Measurements from ENCODE around the gene SCIN. TPM values are rescaled to one million over a fixed set of nuclear protein-coding genes. Genes with fewer than 3 reads are reported as not detected.
"Not testable (repeated sequence)": the region's sequence is repeated elsewhere in the genome, so short reads cannot be mapped to it uniquely, and the experiment has no call there.

SCIN gene
- polyA plus RNA-seq, 1 donor (not counting 4 experiments of a cell fraction or from before 2014, with no cell fraction given) = not detected

- Histone ChIP-seq H3K9me3 (ENCODE audit: control insufficient read depth, low read depth, low read length) (no peaks in the 10 kb centered on the region), H3K27ac (ENCODE audit: control insufficient read depth, insufficient read depth, low read length) (no peak overlapping the region), H3K36me3 (ENCODE audit: control insufficient read depth in 2 of 2, extremely low read depth in 1 of 2, insufficient read depth in 2 of 2, low read length in 2 of 2) (no peaks in the 10 kb centered on the region), H2AFZ (ENCODE audit: control insufficient read depth, low read length) (no peak overlapping the region), H3K9ac (ENCODE audit: control insufficient read depth, extremely low read depth, insufficient read depth, low read length) (no peak overlapping the region), H3K4me2 (ENCODE audit: control insufficient read depth, extremely low read depth, insufficient read depth, low read depth, low read length) (no peak overlapping the region), H3K9me1 (ENCODE audit: control insufficient read depth, extremely low read depth, insufficient read depth, low read length) (no peaks in the 10 kb centered on the region), H3K27me3 (ENCODE audit: control insufficient read depth, extremely low read depth, insufficient read depth, low read length) (no peaks in the 10 kb centered on the region), H3K4me1 (ENCODE audit: control insufficient read depth, extremely low read depth, insufficient read depth, low read length) (peaks cover 5% of the 10 kb centered on the region), H3K79me2 (ENCODE audit: control insufficient read depth, insufficient read depth, low read length) (no peaks in the 10 kb centered on the region), H4K20me1 (ENCODE audit: control insufficient read depth, extremely low read depth, insufficient read depth, low read length) (no peaks in the 10 kb centered on the region), H3K4me3 (ENCODE audit: control insufficient read depth in 2 of 3, extremely low read depth in 1 of 3, insufficient read depth in 2 of 3, low read depth in 1 of 3, low read length in 3 of 3) (no peak overlapping the region)
- FAIRE-seq = no peak
- dilution Hi-C loops (cut with MboI; ENCODE audit: extremely low pct_ligation_motif_present, low sequenced_read_pairs) = no loop called here
- no peak for DNase-seq (ENCODE audit: low read depth, low spot score)
- TF ChIP-seq EZH2 (IDR thresholded peaks at IDR 0.05; ENCODE audit: low read length) = no peak
These were observed 16.2 kb upstream of the SCIN start for GRCh38 chr7:12554351-12554750.

GRCh38 chr7:12554872-12555271, 15.6 kb upstream of the SCIN start:
- Histone ChIP-seq H3K4me3 (ENCODE audit: control insufficient read depth in 2 of 3, extremely low read depth in 1 of 3, insufficient read depth in 2 of 3, low read depth in 1 of 3, low read length in 3 of 3) (no peak overlapping the region), H3K4me2 (ENCODE audit: control insufficient read depth, extremely low read depth, insufficient read depth, low read depth, low read length) (no peak overlapping the region), H3K9me3 (ENCODE audit: control insufficient read depth, low read depth, low read length) (no peaks in the 10 kb centered on the region), H3K4me1 (ENCODE audit: control insufficient read depth, extremely low read depth, insufficient read depth, low read length) (peaks cover 5% of the 10 kb centered on the region), H3K27me3 (ENCODE audit: control insufficient read depth, extremely low read depth, insufficient read depth, low read length) (no peaks in the 10 kb centered on the region), H3K79me2 (ENCODE audit: control insufficient read depth, insufficient read depth, low read length) (no peaks in the 10 kb centered on the region), H3K9ac (ENCODE audit: control insufficient read depth, extremely low read depth, insufficient read depth, low read length) (no peak overlapping the region), H4K20me1 (ENCODE audit: control insufficient read depth, extremely low read depth, insufficient read depth, low read length) (no peaks in the 10 kb centered on the region), H2AFZ (ENCODE audit: control insufficient read depth, low read length) (no peak overlapping the region), H3K27ac (ENCODE audit: control insufficient read depth, insufficient read depth, low read length) (no peak overlapping the region), H3K36me3 (ENCODE audit: control insufficient read depth in 2 of 2, extremely low read depth in 1 of 2, insufficient read depth in 2 of 2, low read length in 2 of 2) (no peaks in the 10 kb centered on the region), H3K9me1 (ENCODE audit: control insufficient read depth, extremely low read depth, insufficient read depth, low read length) (no peaks in the 10 kb centered on the region)
- no peak for TF ChIP-seq CTCF (optimal IDR thresholded peaks at IDR 0.05 in 1 of 3, IDR thresholded peaks at IDR 0.05 in 1 of 3, conservative IDR thresholded peaks at IDR 0.05 in 1 of 3; ENCODE audit: extremely low read depth in 1 of 3, insufficient read depth in 2 of 3, low read length in 3 of 3)
- no peak for TF ChIP-seq EZH2 (IDR thresholded peaks at IDR 0.05; ENCODE audit: low read length)
- no peak for FAIRE-seq
- dilution Hi-C loops (cut with MboI; ENCODE audit: extremely low pct_ligation_motif_present, low sequenced_read_pairs) = no loop called here
- no peak for DNase-seq (ENCODE audit: low read depth, low spot score)

GRCh38 chr7:12555695-12556094, 14.8 kb upstream of the SCIN start:
- DNase-seq (ENCODE audit: low read depth, low spot score); H3K27ac ChIP-seq (ENCODE audit: control insufficient read depth, insufficient read depth, low read length); H4K20me1 ChIP-seq (ENCODE audit: control insufficient read depth, extremely low read depth, insufficient read depth, low read length); H2AFZ ChIP-seq (ENCODE audit: control insufficient read depth, low read length); H3K79me2 ChIP-seq (ENCODE audit: control insufficient read depth, insufficient read depth, low read length); H3K4me2 ChIP-seq (ENCODE audit: control insufficient read depth, extremely low read depth, insufficient read depth, low read depth, low read length); H3K4me3 ChIP-seq (ENCODE audit: control insufficient read depth in 2 of 3, extremely low read depth in 1 of 3, insufficient read depth in 2 of 3, low read depth in 1 of 3, low read length in 3 of 3); H3K9me1 ChIP-seq (ENCODE audit: control insufficient read depth, extremely low read depth, insufficient read depth, low read length); H3K4me1 ChIP-seq (ENCODE audit: control insufficient read depth, extremely low read depth, insufficient read depth, low read length); dilution Hi-C loops (cut with MboI; ENCODE audit: extremely low pct_ligation_motif_present, low sequenced_read_pairs); FAIRE-seq; H3K9me3 ChIP-seq (ENCODE audit: control insufficient read depth, low read depth, low read length); H3K36me3 ChIP-seq (ENCODE audit: control insufficient read depth in 2 of 2, extremely low read depth in 1 of 2, insufficient read depth in 2 of 2, low read length in 2 of 2); H3K9ac ChIP-seq (ENCODE audit: control insufficient read depth, extremely low read depth, insufficient read depth, low read length); H3K27me3 ChIP-seq (ENCODE audit: control insufficient read depth, extremely low read depth, insufficient read depth, low read length): not testable (repeated sequence)

- H3K4me3 ChIP-seq (ENCODE audit: control insufficient read depth in 2 of 3, extremely low read depth in 1 of 3, insufficient read depth in 2 of 3, low read depth in 1 of 3, low read length in 3 of 3); H3K9ac ChIP-seq (ENCODE audit: control insufficient read depth, extremely low read depth, insufficient read depth, low read length); H2AFZ ChIP-seq (ENCODE audit: control insufficient read depth, low read length); DNase-seq (ENCODE audit: low read depth, low spot score); H4K20me1 ChIP-seq (ENCODE audit: control insufficient read depth, extremely low read depth, insufficient read depth, low read length); H3K79me2 ChIP-seq (ENCODE audit: control insufficient read depth, insufficient read depth, low read length); H3K36me3 ChIP-seq (ENCODE audit: control insufficient read depth in 2 of 2, extremely low read depth in 1 of 2, insufficient read depth in 2 of 2, low read length in 2 of 2); H3K4me2 ChIP-seq (ENCODE audit: control insufficient read depth, extremely low read depth, insufficient read depth, low read depth, low read length); dilution Hi-C loops (cut with MboI; ENCODE audit: extremely low pct_ligation_motif_present, low sequenced_read_pairs); H3K9me1 ChIP-seq (ENCODE audit: control insufficient read depth, extremely low read depth, insufficient read depth, low read length); H3K4me1 ChIP-seq (ENCODE audit: control insufficient read depth, extremely low read depth, insufficient read depth, low read length); FAIRE-seq; H3K27me3 ChIP-seq (ENCODE audit: control insufficient read depth, extremely low read depth, insufficient read depth, low read length); H3K27ac ChIP-seq (ENCODE audit: control insufficient read depth, insufficient read depth, low read length); H3K9me3 ChIP-seq (ENCODE audit: control insufficient read depth, low read depth, low read length): not testable (repeated sequence)
These were observed 14.3 kb upstream of the SCIN start for GRCh38 chr7:12556139-12556792.
